OCI-M1 (cell line): ENCODE data around the gene NFKB1.

Source experiments
- DNase-seq: peaks from one replicate; lab custom pipeline; 2025; lab: John Stamatoyannopoulos, UW

NFKB1 gene

DNA sequence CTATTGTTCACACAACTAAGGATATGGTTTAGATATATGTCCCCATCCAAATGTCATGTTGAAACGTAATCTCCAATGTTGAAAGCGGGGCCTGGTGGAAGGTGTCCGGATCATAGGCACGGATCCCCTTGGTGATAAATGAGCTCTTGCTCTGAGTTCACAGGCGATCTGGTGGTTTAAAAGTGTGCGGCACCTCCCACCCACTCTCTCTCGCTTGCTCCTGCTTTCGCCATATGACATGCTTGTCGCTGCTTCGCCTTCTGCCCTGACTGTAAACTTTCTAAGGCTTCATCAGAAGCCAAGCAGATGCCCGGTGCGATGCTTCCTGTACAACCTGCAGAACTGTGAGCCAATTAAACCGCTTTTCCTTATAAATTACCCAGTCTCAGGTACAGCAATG lies 128.5 kb downstream of the NFKB1 start:
- DNase-seq, result no peak

DNA sequence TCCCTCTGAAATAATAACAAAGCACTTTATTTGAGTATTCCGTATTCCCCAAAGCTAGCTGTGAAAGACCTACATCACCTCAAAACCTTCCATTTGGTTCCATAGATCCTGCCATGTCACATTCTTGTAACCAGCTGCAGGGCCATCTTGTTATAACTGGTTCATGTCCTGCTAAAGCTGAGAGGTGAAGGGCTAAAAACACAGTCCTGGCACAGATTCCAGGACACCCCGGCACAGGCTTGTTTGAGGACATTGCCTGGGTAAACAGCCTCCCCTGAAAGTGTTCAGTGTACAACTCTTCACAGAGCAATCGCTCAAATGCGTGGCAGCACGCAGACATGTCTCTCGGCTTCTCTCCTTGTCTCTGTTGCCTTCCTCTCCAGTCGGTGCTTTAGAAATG lies 130.5 kb downstream of the NFKB1 start:
- no peak for DNase-seq

DNA sequence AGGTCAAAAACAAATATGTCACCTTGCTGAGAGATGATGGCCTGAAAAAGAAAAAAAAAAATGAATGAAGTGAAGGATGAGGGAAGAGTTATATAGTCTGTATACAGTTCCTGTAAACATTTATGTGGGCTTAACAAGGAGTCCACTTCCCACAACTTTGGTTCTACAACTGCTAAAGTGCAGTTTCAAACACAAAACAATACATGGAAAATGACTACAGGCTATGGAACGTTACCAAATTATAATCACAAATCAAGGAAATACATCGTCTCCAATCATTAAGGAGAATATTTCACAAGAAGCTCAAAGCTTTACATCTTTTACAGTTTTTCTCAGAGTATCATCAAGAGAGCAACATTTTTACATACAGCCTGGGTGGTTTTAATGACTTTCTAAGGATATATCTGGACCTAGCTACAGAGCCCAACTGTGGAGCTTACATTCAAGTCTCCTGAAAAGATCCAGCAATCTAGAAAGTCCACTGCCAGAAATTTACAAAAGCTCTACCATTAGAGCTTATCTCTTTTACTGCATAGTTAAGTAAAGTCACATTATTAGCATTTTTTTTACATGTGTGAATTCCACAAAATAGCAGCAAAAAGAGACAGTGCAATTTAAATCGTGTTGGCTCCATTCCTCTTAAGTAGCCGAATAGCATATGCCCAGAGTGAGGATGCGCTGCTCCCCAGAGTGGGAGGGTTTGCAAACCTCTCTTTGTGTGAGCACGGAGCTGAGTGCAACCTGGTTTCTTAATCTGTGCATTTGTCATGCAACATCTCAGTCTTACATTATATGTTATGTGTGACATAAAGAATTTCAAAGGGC lies 131.3 kb downstream of the NFKB1 start:
- no peak for DNase-seq

DNA sequence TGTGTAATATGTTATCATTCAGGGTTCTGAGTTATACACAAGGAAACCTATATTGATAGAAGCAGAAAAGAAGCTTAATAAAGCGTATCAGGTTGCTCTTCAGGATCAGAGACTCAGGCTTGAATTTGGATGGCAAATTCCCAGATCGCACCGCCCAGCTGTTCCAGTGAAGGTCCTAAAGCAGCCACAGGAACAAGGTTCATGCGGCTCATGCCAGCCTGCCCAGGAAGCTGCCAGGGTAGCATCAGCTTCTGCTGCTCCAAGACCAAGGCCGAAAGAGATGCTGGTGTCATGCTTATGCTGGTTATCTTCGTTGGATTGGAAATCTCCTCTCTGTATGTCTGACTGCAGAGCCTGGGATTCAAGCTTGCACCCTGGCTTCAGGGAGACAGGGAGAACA lies 131.9 kb downstream of the NFKB1 start:
- no peak for DNase-seq

DNA sequence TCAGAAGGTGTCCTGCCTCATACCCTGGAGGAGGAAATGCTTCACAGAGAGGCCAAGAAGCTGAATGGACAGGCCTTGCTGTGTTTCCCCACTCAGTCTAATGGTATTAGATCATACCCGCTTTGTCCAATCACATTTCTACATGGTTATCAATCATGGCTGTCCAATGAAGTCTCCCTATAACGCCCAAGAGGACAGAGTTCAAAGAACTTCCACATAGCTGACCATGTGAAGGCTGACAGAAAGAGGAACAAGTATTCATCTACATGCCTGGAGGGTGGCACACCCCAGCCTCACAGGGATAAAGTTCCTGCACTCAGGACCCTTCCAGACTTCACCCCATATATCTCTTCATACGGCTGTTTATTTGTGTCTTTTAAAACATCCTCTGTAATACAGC lies 136.2 kb downstream of the NFKB1 start:
- peak; percentile 50 for DNase-seq

DNA sequence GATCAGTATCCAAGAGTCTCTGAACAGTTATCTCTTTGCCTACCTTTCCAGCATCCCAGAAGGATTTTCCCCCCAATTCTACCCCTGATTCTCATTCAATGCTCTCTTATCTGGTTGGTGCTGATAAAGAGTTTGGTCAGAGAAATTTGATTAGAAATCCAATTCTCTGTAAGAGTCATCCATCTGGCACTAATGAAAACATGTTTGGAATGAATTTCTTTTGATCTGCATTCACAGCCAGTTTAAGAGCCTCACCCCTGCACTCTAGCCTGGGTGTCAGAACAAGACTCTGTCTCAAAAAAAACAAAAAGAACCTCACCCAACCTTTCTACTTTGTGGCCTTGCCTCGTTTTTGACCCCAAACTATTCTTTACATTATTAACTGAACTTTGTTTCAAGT lies 137.5 kb downstream of the NFKB1 start:
- no peak for DNase-seq

DNA sequence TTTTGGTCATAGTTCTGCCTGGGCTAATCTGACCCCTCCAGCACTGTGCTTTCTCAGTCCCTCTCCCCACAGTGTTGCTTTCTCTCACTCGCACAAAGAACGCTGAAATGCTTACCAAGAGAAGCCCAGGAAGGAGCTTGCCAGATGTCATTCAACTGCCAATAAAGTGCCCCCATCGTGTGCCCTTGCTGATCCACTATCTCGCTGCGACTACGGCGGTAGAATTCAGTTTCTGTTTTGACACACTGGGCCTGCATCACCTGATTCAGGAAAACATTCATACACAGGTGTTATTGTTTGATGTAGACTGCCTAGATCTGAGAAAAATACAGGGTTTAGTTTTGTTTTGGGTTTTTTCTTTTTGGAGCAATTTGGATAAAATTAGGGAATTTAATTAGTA lies 138.4 kb downstream of the NFKB1 start:
- DNase-seq, result no peak

DNA sequence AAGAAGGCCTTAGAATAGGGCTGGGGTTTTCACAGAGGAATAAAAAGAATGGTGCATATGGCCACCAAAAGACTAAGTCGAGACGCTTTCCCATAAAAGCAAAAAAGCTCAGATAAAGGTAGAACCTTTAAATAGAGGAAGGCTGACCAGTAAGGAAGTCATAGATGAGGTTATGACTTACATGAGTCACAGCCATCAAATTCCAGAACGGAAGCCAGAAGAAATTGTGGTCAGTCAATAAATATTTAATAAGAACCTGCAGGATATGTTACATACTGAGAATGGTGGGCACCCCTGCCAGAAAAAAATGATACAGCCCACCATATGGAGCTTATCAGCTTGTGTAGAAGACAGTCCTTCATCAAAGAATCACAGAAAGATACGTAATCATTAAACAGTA lies 139.5 kb downstream of the NFKB1 start:
- DNase-seq, result no peak

DNA sequence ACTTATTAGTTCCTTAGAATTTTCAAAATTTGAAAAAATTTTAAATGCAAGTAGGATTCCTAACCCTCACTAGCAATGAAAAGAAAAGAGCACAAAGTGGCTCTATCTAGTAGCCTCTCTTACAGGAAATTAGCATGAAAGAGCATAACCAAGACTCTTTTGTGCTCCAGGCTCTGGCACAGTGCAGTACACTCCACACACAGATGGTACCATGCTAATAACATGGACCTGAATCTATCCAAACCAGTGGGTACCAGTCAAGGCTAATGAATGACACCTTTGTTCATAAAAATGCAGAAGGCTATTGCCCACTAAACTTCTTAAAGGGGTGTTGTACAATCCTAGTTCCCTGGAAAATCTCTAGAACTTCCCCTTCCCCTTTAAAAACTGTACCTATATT lies 140.6 kb downstream of the NFKB1 start:
- DNase-seq, result no peak

DNA sequence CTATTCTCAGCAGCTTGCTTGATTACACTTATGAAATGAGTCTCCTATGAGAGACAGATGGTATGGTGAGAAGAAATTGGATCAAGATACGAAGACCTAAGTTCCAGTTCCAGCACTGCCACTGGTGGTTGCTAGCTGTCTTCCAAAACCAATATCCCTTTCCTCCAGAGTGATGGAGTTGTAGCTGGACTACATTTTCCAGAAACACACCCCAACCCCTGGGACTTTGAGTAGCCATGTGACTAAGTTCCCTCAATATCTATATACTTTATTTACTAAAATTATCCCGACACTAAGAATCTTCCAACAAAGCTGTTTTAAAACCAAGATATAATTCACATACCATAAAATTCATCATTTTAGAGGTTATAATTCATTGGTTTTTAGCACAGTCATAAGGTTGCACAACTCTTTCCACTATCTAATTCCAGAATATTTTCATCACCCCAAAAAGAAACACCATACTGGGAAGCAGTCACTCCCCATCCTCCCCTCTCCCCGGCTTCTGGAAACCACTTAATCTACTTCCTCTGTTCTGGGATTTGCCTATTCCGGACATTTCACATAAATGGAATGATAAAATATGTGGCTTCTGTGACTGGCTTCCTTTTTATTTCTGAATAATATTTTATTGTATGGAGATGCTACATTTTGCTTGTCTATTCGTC lies 141.6 kb downstream of the NFKB1 start:
- DNase-seq, result no peak

DNA sequence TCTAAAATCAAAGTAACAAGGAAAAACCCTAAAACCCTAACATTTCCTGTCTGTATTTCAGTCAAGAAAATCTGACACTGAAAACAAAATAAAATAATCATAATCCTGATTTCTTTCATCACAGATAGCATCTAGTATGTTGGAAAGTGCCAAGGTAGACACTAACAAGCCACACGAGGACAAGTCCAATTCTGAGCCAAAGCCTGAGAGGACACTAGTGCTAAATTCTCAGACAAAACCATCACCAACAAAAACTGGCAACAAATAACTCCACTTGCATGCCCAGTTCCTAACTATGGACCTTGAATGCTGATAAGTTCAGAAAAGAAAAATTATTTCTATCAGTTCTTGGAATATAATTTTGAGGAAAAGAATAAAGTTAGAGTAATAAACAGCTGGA lies 146.0 kb downstream of the NFKB1 start:
- DNase-seq, result no peak

DNA sequence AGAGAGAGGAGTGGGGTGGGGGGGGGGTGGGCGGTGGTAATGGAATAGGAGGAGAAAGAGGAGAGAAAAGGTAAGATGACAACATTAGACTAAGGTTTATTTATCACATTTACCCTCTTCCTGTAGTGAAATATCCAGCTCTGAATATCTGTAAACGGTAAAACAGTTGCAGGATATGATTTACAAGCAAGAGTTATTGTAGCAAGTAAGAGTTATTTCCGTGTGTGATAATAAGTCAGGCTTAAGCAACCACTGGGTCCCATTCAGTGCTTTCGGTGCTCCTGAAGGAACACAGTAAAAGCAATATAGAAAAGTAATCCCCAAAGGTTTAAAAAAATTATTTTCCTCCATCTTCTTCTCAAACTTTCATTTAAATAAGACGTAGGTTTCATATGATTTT lies 156.0 kb downstream of the NFKB1 start:
- DNase-seq, result no peak

DNA sequence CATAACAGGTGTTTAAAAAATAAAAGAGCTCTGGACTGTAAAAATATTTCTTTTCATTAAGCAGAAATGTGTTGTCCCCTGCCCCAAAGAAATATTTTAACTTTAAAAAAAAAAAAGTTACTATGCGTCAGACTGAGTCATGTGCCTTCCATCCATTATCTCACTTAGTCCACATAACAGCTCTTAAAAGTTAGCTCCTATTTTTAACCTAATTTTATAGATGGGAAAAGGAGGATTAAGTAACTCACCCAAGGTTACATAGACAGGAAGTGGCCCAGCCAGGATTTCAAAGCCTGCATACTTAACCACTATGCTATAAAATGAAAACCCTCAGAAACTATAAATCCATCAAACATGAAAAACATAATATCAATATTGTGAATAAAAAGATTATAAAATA lies 161.9 kb downstream of the NFKB1 start:
- no peak for DNase-seq

DNA sequence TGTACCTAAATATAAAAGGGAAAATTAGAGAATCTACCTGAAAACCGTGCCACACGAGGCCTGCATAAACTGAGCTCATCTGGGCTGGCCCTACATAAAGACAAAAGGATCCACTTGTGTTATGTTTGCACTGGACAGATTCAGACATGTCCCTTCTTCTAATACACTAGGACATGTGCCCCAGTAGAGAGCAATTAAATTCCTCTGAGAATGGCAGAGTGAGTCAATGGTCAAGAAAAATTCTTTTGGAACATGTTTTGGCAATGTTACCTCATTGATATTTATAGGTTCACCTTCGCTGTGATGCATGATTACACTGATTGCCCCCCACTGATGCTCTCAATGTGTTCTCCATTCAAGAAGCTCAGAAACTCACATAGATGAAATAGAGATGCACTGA lies 164.4 kb downstream of the NFKB1 start:
- no peak for DNase-seq
